ENCODE data around the gene ZWILCH.
A peak's percentile ranks its signal among the peaks of the same experiment; 100 is the strongest.
"Not testable (repeated sequence)": the region's sequence is repeated elsewhere in the genome, so short reads cannot be mapped to it uniquely, and the experiment has no call there.

Gene ZWILCH

GRCh38 chr15:66488525-66488924 lies 16.6 kb upstream of the ZWILCH start:
- no peak for DNase-seq (ENCODE audit: low read depth in 2 of 2)

- no peak for DNase-seq (ENCODE audit: low read depth in 2 of 2)
These were observed 15.8 kb upstream of the ZWILCH start for GRCh38 chr15:66489179-66489791.

GRCh38 chr15:66491846-66492245 lies 13.3 kb upstream of the ZWILCH start:
- DNase-seq (ENCODE audit: low read depth in 2 of 2), result no peak

- no peak for DNase-seq (ENCODE audit: low read depth in 2 of 2)
These were observed 10.9 kb upstream of the ZWILCH start for GRCh38 chr15:66494262-66494661.

- DNase-seq (ENCODE audit: low read depth in 2 of 2), result no peak
These were observed 8.1 kb upstream of the ZWILCH start for GRCh38 chr15:66496951-66497501.

- peak; percentile 97 to 99 for DNase-seq (ENCODE audit: low read depth in 2 of 2)
These were observed 7.3 kb upstream of the ZWILCH start, which contains the start of gene SNAPC5 for GRCh38 chr15:66497502-66498455. Gene SNAPC5 (minus strand): TSS chr15:66497762. CDS start chr15:66497731, 31 bp downstream.

GRCh38 chr15:66498501-66499386 lies 6.4 kb upstream of the ZWILCH start:
- no peak for DNase-seq (ENCODE audit: low read depth in 2 of 2)

- DNase-seq (ENCODE audit: low read depth in 2 of 2), result not testable (repeated sequence)
These were observed 4.8 kb upstream of the ZWILCH start for GRCh38 chr15:66500346-66500745.

GRCh38 chr15:66502491-66502890 lies 2.6 kb upstream of the ZWILCH start:
- DNase-seq (ENCODE audit: low read depth in 2 of 2), result no peak

GRCh38 chr15:66503041-66503648 lies 2.0 kb upstream of the ZWILCH start:
- not testable (repeated sequence) for DNase-seq (ENCODE audit: low read depth in 2 of 2)

GRCh38 chr15:66503780-66504562 lies 1.2 kb upstream of the ZWILCH start:
- no peak for DNase-seq (ENCODE audit: low read depth in 2 of 2)

- no peak for DNase-seq (ENCODE audit: low read depth in 2 of 2)
These were observed 295 bp downstream of the ZWILCH start for GRCh38 chr15:66505430-66505811.

- no peak for DNase-seq (ENCODE audit: low read depth in 2 of 2)
These were observed 692 bp downstream of the ZWILCH start for GRCh38 chr15:66505818-66506217.

GRCh38 chr15:66508293-66508883 lies 3.3 kb downstream of the ZWILCH start:
- no peak for DNase-seq (ENCODE audit: low read depth in 2 of 2)

GRCh38 chr15:66514586-66514985 lies 9.5 kb downstream of the ZWILCH start:
- DNase-seq (ENCODE audit: low read depth in 2 of 2), result no peak

- no peak for DNase-seq (ENCODE audit: low read depth in 2 of 2)
These were observed 10.8 kb downstream of the ZWILCH start for GRCh38 chr15:66515901-66516322.

GRCh38 chr15:66523926-66524325 lies 18.8 kb downstream of the ZWILCH start:
- no peak for DNase-seq (ENCODE audit: low read depth in 2 of 2)

GRCh38 chr15:66524838-66525237 lies 19.7 kb downstream of the ZWILCH start:
- no peak for DNase-seq (ENCODE audit: low read depth in 2 of 2)

GRCh38 chr15:66535056-66535455 lies 29.9 kb downstream of the ZWILCH start:
- no peak for DNase-seq (ENCODE audit: low read depth in 2 of 2)

- no peak for DNase-seq (ENCODE audit: low read depth in 2 of 2)
These were observed 37.8 kb downstream of the ZWILCH start for GRCh38 chr15:66542896-66543295.

Data from stimulated activated CD8-positive, alpha-beta memory T cell treated with anti-CD3 and anti-CD28 coated beads, Interleukin-2, amount 100 ng/mL, for 48 hours (primary cell).